Tongue (tissue), 2 donors: ENCODE measurements around the gene UBE2D2. TPM values are rescaled to one million over a fixed set of nuclear protein-coding genes. Genes with fewer than 3 reads are reported as not detected.
"Not testable (repeated sequence)": the region's sequence is repeated elsewhere in the genome, so short reads cannot be mapped to it uniquely, and the experiment has no call there.

ENCODE experiments used
- DNase-seq: peaks from one replicate; pipeline ENCODE4 v3.0.0-alpha.2; 2015
- total RNA-seq: library from RNA; depleted of rRNA; stranded (reverse); fragments of >200 nt; gene quantifications from one replicate; pipeline ENCODE4 v1.2.3, GENCODE V29; 2014

Gene UBE2D2
- total RNA-seq, 1 donor from 2014 or later = 77.1 TPM

GRCh38 chr5:139549162-139549894, 11.8 kb upstream of the UBE2D2 start:
- DNase-seq = no peak

DNA sequence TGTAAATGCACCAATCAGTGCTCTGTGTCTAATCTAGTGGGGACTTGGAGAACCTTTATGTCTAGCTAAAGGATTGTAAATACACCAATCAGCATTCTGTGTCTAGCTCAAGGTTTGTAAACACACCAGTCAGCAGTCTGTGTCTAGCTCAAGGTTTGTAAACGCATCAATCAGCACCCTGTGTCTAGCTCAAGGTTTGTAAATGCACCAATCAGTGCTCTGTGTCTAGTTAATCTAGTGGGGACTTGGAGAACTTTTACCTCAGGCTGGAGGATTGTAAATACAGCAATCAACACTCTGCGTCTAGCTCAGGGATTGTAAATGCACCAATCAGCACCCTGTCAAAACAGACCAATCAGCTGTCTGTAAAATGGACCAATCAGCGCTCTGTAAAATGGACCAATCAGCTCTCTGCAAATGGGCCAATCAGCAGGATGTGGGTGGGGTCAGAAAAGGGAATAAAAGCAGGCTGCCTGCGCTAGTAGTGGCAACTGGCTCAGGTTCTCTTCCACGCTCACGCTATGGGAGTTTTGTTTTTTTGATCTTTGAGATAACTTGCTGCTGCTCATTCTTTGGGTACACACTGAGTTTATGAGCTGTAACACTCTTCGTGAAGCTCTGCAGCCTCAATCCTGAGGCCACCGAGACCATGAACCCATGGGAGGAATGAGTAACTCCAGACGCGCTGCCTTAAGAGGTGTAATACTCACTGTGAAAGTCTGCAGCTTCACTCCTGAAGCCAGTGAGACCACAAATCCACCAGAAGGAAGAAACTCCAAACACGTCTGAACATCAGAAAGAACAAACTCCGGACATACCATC, 10.9 kb upstream of the UBE2D2 start:
- not testable (repeated sequence) for DNase-seq

DNA sequence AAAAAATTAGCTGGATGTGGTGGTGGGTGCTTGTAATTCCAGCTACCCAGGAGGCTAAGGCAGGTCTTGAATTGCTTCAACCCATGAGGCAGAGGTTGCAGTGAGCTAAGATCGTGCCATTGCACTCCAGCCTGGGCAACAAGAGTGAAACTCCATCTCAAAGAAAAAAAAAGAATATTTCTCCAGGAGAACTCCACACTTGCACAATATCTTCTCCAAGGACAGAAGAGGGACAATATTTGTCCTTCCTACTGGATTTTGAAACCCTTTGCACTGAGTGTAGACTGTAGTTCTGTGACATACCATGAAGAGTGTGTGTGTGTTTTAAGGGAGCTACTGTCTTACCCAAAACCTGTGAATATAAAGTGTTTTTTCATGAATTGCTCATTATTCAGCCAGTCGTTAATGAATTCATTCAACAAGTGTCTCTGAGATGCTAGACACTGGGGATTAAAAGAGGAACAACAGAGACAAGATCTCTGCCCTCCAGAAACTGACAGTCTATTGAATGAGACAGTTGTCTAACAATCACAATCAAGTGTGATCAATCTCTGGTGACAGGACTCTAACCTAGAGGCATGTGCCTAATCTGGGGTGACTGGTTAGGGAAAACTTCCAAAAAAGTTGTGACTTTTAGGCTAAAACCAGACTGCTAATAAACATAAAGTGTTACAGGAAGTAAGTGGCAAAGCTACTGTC, 9.8 kb upstream of the UBE2D2 start:
- DNase-seq = no peak

DNA sequence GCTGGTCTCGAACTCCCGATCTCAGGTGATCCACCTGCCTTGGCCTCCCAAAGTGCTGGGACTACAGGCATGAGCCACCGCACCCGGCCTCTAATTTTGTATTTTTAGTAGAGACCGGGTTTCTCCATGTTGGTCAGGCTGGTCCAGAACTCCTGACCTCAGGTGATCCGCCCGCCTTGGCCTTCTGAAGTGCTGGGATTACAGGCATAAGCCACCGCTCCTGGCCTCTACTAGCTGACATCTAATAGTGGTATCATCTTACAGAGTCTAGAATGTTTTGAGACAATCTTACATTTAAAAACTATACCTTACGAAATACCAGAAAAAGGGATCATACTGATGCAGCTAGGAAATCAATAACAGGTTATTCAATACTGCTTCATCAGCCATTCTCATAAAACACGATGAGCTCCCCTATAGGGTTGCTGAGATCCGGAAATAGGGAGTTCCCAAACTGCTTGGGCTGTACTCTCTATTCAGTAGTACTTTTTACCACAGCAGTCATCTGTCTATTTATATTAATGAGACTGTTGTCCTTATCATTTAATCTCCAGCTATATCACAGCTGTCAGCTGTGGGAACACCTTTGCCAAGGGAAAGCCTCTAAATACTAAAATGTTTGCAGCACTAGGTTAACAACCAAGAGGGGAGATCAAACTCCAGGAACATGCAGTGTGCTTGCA, 8.1 kb upstream of the UBE2D2 start:
- no peak for DNase-seq

DNA sequence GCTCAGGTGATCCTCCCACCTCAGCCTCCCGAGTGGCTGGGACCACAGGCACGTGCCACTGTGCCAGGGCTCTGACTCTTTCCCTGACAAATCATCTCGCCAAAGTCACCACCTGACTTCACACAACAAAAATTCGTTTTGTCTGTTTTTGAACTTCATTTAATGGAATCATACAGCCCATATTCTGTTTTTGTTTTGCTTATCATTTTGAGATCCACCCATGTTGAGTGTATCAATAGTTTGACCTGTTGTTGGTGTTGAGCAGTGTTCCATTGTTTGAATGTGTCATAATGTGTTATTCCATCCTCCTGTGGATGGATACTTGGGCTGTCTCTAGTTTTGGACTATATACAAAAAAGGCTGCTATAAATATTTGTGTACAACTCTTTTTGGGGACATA, 6.9 kb upstream of the UBE2D2 start:
- no peak for DNase-seq

GRCh38 chr5:139557811-139558210, 3.3 kb upstream of the UBE2D2 start:
- DNase-seq = no peak

GRCh38 chr5:139561655-139562451, 714 bp downstream of the UBE2D2 start:
- DNase-seq = peak; percentile 45

DNA sequence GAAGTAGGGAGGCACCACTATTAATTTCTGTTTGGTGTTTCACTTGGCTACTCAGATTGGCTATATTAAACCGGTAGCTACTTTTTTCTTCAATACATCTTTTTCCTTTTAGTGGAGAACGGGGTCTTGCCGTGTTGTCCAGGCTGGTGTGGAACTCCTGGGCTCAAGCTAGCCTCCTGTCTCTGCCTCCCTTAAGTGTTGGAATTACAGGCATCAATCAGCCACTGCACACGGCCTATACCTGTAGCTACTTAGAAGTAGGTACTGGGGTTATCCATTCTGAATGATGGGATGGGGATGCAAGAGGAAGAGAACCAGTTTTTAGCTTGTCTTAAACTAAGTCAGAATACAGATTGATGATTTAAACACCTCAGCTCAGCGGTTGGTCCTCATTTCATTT, 1.7 kb downstream of the UBE2D2 start:
- no peak for DNase-seq

DNA sequence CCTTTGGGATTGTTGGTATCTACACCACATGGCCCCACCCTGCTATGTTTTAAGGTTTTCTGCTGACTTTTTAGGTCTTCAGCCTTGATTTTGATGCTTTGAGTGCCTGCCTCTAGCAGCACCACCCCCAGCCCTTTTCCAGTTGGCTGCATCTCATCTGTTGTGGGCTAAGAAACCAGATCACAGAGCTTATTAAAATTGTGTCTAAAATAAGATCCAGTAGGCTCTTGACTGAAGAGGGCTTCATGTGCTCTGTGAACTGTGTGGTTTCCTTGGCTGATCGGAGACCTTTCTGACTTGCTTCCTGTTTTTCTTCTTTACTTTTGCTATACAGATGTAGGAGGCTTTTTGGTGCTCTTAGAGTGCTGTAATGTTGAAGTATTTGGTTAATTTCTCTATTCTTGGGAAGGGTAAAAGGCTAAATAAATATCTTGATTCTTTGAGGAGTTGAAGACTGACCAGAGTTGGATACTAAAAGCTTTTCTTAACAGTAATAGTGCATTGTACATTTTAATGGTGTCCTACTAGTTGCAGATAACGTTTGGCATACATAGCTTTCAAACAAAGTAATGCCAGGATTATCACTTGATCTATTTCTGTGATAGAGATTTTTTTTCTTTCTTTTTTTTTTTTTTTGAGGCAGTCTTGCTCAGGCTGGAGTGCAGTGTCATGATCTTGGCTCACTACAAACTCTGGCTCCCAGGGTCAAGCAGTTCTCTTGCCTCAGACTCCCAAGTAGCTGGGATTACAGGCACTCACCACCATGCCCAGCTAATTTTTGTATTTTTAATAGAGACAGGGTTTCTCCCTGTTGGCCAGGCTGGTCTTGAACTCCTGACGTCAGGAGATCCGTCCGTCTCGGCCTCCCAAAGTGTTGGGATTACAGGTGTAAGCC, 4.5 kb downstream of the UBE2D2 start:
- DNase-seq = peak; percentile 54

- no peak for DNase-seq
Measured at GRCh38 chr5:139566611-139567010, 5.5 kb downstream of the UBE2D2 start.

GRCh38 chr5:139569270-139569955, 8.3 kb downstream of the UBE2D2 start:
- no peak for DNase-seq

DNA sequence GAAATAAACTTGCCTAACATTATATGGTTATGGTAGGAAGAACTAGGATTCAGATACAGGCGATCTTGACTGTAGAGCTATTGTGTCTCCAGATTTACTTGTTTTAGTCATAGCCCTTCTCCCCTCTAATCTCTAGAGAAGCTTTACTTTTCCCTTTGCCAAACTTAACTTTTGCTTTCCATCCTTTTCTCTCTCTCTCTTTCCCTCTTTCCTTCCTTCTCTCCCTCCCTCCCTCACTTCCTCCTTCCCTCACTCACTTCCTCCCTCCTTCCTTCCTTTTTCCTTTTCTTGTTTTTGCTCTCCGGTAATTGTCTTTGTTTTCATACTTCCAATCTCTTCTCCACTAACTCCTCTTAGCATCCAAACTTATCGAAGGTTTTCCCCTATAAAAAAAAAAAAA, 10.4 kb downstream of the UBE2D2 start:
- no peak for DNase-seq

DNA sequence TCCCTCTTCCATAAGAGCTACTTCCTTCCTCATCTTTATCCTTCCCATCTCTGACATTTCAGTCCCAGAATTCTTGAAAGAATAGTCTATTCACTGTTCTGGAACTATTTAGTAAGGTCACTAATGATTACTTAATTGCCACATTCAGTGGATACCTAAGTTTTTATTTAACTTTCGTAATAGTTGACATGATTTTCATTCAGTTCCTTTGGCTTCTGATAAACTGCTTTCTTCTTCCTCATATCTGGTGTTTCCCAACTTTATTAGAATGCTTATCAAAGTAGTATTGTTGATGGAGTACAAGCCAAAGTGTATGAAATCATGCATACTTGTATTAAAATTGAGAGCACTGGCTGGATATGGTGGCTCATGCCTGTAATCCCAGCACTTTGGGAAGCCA, 10.8 kb downstream of the UBE2D2 start:
- DNase-seq = no peak

DNA sequence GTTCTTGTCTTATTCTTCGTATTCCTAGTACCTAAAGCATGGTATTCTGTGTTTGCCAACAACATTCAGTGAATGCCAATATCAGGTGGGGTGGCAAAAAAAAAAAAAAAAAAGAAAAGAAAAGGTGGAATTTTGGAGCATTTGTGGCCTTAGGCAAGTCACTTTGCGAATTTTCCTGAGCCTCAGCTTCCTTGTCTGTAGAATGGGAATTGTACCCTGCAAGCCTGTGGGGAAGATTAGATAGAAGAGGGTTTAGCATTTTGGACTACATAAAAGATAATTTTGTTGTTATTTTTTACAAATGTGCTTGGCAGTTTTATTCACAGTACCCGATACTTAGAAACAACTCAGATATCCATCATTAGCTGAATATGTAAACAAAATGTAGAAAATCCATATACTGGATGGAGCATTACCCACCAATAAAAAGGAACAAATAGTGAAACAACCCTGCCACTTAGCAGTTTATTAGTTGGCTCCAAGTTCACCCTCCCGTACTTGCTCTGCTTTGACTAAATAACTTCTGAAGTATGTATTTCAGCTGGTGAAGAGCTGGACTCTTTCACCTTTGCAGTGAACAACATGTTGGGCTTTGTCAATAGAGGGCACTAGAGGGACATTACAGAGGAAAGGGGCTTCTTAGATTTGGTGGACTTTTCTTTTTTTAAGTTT, 13.6 kb downstream of the UBE2D2 start:
- peak; percentile 27 for DNase-seq

GRCh38 chr5:139575313-139575646, 14.1 kb downstream of the UBE2D2 start:
- no peak for DNase-seq

- DNase-seq = no peak
Measured at GRCh38 chr5:139575751-139576150, 14.6 kb downstream of the UBE2D2 start.

GRCh38 chr5:139577689-139578290, 16.7 kb downstream of the UBE2D2 start:
- peak; percentile 48 for DNase-seq

DNA sequence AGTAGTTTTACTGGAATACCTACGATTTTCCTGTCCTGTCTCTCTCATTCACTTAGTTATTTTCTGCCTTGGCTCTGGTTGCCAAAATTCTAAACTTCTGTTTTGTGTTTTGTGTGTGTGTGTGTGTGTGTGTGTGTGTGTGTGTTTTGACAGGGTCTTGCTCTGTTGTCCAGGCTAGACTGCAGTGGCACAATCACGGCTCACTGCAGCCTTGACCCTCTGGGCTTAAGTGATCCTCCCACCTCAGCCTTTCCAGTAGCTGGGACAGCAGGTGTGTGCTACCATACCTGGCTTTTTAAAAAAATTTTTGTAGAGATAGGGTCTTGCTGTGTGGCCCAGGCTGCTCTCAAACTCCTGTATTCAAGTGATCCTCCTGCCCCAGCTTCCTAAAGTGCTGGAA, 17.2 kb downstream of the UBE2D2 start:
- DNase-seq = no peak

- DNase-seq = not testable (repeated sequence)
Measured at GRCh38 chr5:139582181-139582580, 21.0 kb downstream of the UBE2D2 start.
